ENCODE results near the gene RPP38. TPM values are rescaled to one million over a fixed set of nuclear protein-coding genes. Genes with fewer than 3 reads are reported as not detected.

RPP38 gene
- total and polyA plus RNA-seq, 12 donors, result 11.1 to 24.9 (median 13.6) TPM

- intact Hi-C loops (cut with DNase I), result no loop called here
- H3K4me1 ChIP-seq (replicated peaks in 1 of 2), result no peaks in the 10 kb centered on the region
- no peaks in the 10 kb centered on the region for H3K36me3 ChIP-seq (replicated peaks in 1 of 2)
- WGBS, 4 donors, result 70 to 88% (median 85%) methylated on average over 5 of the region's 5 CpGs
- no peaks in the 10 kb centered on the region for H3K27me3 ChIP-seq
- H3K27ac ChIP-seq, result no peak overlapping the region
- DNase-seq, result no peak
- no peak overlapping the region for H3K4me3 ChIP-seq
- TF ChIP-seq POLR2A (IDR thresholded peaks at IDR 0.05), result no peak
- no peak for TF ChIP-seq CTCF (IDR thresholded peaks at IDR 0.05)
- no peaks in the 10 kb centered on the region for H3K9me3 ChIP-seq (replicated peaks in 1 of 3)
Measured at GRCh38 chr10:15067154-15067553, 30.0 kb upstream of the RPP38 start.

GRCh38 chr10:15068802-15069201, 28.4 kb upstream of the RPP38 start:
- H3K4me3 ChIP-seq, result no peak overlapping the region
- intact Hi-C loops (cut with DNase I), result no loop called here
- no peaks in the 10 kb centered on the region for H3K36me3 ChIP-seq (replicated peaks in 1 of 2)
- H3K27ac ChIP-seq, result no peak overlapping the region
- H3K4me1 ChIP-seq (replicated peaks in 1 of 2), result no peaks in the 10 kb centered on the region
- no peaks in the 10 kb centered on the region for H3K9me3 ChIP-seq (replicated peaks in 1 of 3)
- 77 to 87% (median 82%) methylated on average over 3 of the region's 3 CpGs for WGBS, 4 donors
- TF ChIP-seq POLR2A (IDR thresholded peaks at IDR 0.05) (no peak), CTCF (IDR thresholded peaks at IDR 0.05) (no peak)
- DNase-seq, result no peak
- no peaks in the 10 kb centered on the region for H3K27me3 ChIP-seq

- no peak overlapping the region for H3K27ac ChIP-seq
- WGBS, 4 donors, result 64 to 85% (median 77%) methylated on average over 4 of the region's 4 CpGs
- no peak for TF ChIP-seq CTCF (IDR thresholded peaks at IDR 0.05)
- TF ChIP-seq POLR2A (IDR thresholded peaks at IDR 0.05), result no peak
- DNase-seq, result no peak
- H3K9me3 ChIP-seq (replicated peaks in 1 of 3), result no peaks in the 10 kb centered on the region
- intact Hi-C loops (cut with DNase I), result no loop called here
- no peaks in the 10 kb centered on the region for H3K27me3 ChIP-seq
- H3K4me1 ChIP-seq (replicated peaks in 1 of 2), result no peaks in the 10 kb centered on the region
- H3K4me3 ChIP-seq, result no peak overlapping the region
- no peaks in the 10 kb centered on the region for H3K36me3 ChIP-seq (replicated peaks in 1 of 2)
Measured at GRCh38 chr10:15069230-15069629, 27.9 kb upstream of the RPP38 start.

GRCh38 chr10:15072358-15072757, 24.8 kb upstream of the RPP38 start:
- Histone ChIP-seq H3K9me3 (replicated peaks in 1 of 3) (no peaks in the 10 kb centered on the region), H3K27ac (no peak overlapping the region), H3K4me1 (replicated peaks in 1 of 2) (no peaks in the 10 kb centered on the region), H3K27me3 (no peaks in the 10 kb centered on the region), H3K4me3 (no peak overlapping the region), H3K36me3 (replicated peaks in 1 of 2) (no peaks in the 10 kb centered on the region)
- 90 to 96% (median 92%) methylated on average over 5 of the region's 5 CpGs for WGBS, 4 donors
- no peak for TF ChIP-seq CTCF (IDR thresholded peaks at IDR 0.05)
- no peak for TF ChIP-seq POLR2A (IDR thresholded peaks at IDR 0.05)
- DNase-seq, result no peak
- intact Hi-C loops (cut with DNase I), result no loop called here
